ENCODE data around the gene FSD1L. TPM values are rescaled to one million over a fixed set of nuclear protein-coding genes. Genes with fewer than 3 reads are reported as not detected.

The FSD1L gene
- total RNA-seq, 6 donors from 2014 or later: 4.1 to 14.7 (median 5.8) TPM

- H3K36me3 ChIP-seq: no peaks in the 10 kb centered on the region
- no peak overlapping the region for H3K27ac ChIP-seq
- H3K4me1 ChIP-seq: peaks cover 0 to 4% (median 1%) of the 10 kb centered on the region in 4 donors
- peaks cover 0 to 5% (median 0%) of the 10 kb centered on the region in 4 donors for H3K9me3 ChIP-seq
- H3K27me3 ChIP-seq: no peaks in the 10 kb centered on the region
- DNase-seq (no peak), ATAC-seq (ENCODE audit: low FRiP score in 2 of 2) (no peak)
- H3K4me3 ChIP-seq: no peak overlapping the region
- 94 to 96% methylated on average over 3 of the region's 3 CpGs for WGBS, 2 donors
- no peak for TF ChIP-seq POLR2A (IDR thresholded peaks at IDR 0.05)
- no peak for TF ChIP-seq POLR2AphosphoS5 (IDR thresholded peaks at IDR 0.05)
- no peak for TF ChIP-seq CTCF (IDR thresholded peaks at IDR 0.05)
- no peak for TF ChIP-seq EP300 (IDR thresholded peaks at IDR 0.05)
Observed at GRCh38 chr9:105458404-105458803, 10.6 kb downstream of the FSD1L start.

- no peaks in the 10 kb centered on the region for H3K36me3 ChIP-seq
- ATAC-seq (ENCODE audit: low FRiP score in 2 of 2): no peak
- H3K27me3 ChIP-seq: no peaks in the 10 kb centered on the region
- peaks cover 0 to 4% (median 1%) of the 10 kb centered on the region in 4 donors for H3K4me1 ChIP-seq
- TF ChIP-seq POLR2AphosphoS5 (IDR thresholded peaks at IDR 0.05) (no peak), POLR2A (IDR thresholded peaks at IDR 0.05) (no peak), EP300 (IDR thresholded peaks at IDR 0.05) (no peak), CTCF (IDR thresholded peaks at IDR 0.05) (no peak)
- no peak overlapping the region for H3K27ac ChIP-seq
- peaks cover 0 to 5% (median 0%) of the 10 kb centered on the region in 4 donors for H3K9me3 ChIP-seq
- no peak for DNase-seq
- WGBS, 2 donors: 74 to 83% methylated on average over 2 of the region's 2 CpGs
- H3K4me3 ChIP-seq: no peak overlapping the region
Observed at GRCh38 chr9:105459336-105459735, 11.5 kb downstream of the FSD1L start.

GRCh38 chr9:105466898-105467455 lies 19.1 kb downstream of the FSD1L start:
- H3K4me1 ChIP-seq: no peaks in the 10 kb centered on the region

DNA sequence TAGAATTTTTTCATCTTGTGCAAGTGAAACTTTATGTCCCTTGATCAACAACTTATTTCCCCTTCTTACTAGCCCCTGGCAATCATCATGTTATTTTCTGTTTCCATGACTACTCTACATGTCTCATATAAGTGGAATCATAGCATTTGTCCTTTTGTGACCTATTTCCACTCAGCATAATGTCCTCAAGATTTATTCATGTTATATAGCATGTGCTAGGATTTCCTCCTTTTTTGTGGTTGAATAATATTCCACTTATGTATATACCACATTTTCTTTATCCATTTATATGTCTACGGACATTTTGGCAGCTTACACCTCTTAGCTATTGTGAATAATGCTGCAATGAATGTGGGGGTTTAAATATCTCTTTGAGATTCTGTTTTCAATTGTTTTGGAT lies 21.0 kb downstream of the FSD1L start:
- H3K4me1 ChIP-seq: no peaks in the 10 kb centered on the region
- TF ChIP-seq POLR2A (IDR thresholded peaks at IDR 0.05) (no peak), CTCF (IDR thresholded peaks at IDR 0.05) (no peak), POLR2AphosphoS5 (IDR thresholded peaks at IDR 0.05) (no peak), EP300 (IDR thresholded peaks at IDR 0.05) (no peak)
- ATAC-seq (ENCODE audit: low FRiP score in 2 of 2) (no peak), DNase-seq (no peak)
- no peak overlapping the region for H3K4me3 ChIP-seq
- H3K27ac ChIP-seq: no peak overlapping the region
- WGBS, 2 donors: 94 to 95% methylated on average over 1 of the region's 1 CpG
- H3K36me3 ChIP-seq: peaks cover 0 to 14% (median 5%) of the 10 kb centered on the region in 4 donors
- no peaks in the 10 kb centered on the region for H3K9me3 ChIP-seq
- H3K27me3 ChIP-seq: no peaks in the 10 kb centered on the region

More at GRCh38 chr9:105466898-105467455, 19.1 kb downstream of the FSD1L start:
- no peak overlapping the region for H3K27ac ChIP-seq
- H3K27me3 ChIP-seq: no peaks in the 10 kb centered on the region
- no peak overlapping the region for H3K4me3 ChIP-seq
- no peak for ATAC-seq (ENCODE audit: low FRiP score in 2 of 2)
- peaks cover 0 to 14% (median 5%) of the 10 kb centered on the region in 4 donors for H3K36me3 ChIP-seq
- H3K9me3 ChIP-seq: no peaks in the 10 kb centered on the region
- WGBS, 2 donors: 69 to 87% methylated on average over 3 of the region's 3 CpGs
- TF ChIP-seq CTCF (IDR thresholded peaks at IDR 0.05) (no peak), POLR2AphosphoS5 (IDR thresholded peaks at IDR 0.05) (no peak), POLR2A (IDR thresholded peaks at IDR 0.05) (no peak), EP300 (IDR thresholded peaks at IDR 0.05) (no peak)
- no peak for DNase-seq

GRCh38 chr9:105473221-105473620 lies 25.4 kb downstream of the FSD1L start:
- Histone ChIP-seq H3K4me3 (no peak overlapping the region), H3K9me3 (no peaks in the 10 kb centered on the region), H3K27me3 (no peaks in the 10 kb centered on the region), H3K27ac (no peak overlapping the region), H3K36me3 (peaks cover 0 to 4% (median 1%) of the 10 kb centered on the region in 4 donors), H3K4me1 (no peaks in the 10 kb centered on the region)
- DNase-seq: no peak
- WGBS, 2 donors: 97 to 100% methylated on average over 2 of the region's 2 CpGs
- TF ChIP-seq EP300 (IDR thresholded peaks at IDR 0.05) (no peak), POLR2A (IDR thresholded peaks at IDR 0.05) (no peak), POLR2AphosphoS5 (IDR thresholded peaks at IDR 0.05) (no peak), CTCF (IDR thresholded peaks at IDR 0.05) (no peak)
- ATAC-seq (ENCODE audit: low FRiP score in 2 of 2): no peak
